ENCODE results near the gene MOB3B. TPM values are rescaled to one million over a fixed set of nuclear protein-coding genes. Genes with fewer than 3 reads are reported as not detected.

Gene MOB3B
- total RNA-seq, 1 donor from 2014 or later = 14.0 TPM

DNA sequence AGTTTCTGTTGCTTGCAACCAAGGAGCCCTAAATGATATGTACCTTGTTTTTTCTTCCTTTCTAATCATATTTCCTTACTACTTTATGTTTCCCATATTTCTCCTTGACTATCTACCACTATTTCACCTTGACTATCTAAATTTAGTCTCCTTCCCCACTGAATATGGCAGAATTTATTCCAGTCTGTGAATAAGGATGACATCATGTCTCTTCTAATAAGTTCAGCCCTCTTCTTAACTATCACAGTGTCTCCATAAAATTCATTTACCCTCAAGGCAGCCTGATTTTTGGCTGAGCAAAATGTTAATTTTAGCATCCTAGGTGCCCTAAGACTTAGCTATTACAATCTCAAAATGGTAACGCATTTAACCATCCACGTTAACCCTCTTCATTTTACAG, 133.1 kb downstream of the MOB3B start:
- Histone ChIP-seq H3K4me1 (peaks cover 46% of the 10 kb centered on the region), H3K36me3 (no peaks in the 10 kb centered on the region), H3K9me3 (ENCODE audit: low read depth) (no peaks in the 10 kb centered on the region), H3F3A (ENCODE audit: low read depth) (peaks cover 33% of the 10 kb centered on the region), H3K9ac (no peak overlapping the region), H3K27ac (no peak overlapping the region), H3K4me2 (no peak overlapping the region), H4K20me1 (ENCODE audit: low read depth) (peaks cover 22% of the 10 kb centered on the region), H3K4me3 (no peak overlapping the region), H3K27me3 (no peaks in the 10 kb centered on the region), H3K79me2 (ENCODE audit: low read depth) (peaks cover 24% of the 10 kb centered on the region), H2AFZ (replicated peaks) (no peak overlapping the region)
- Mint-ChIP-seq H3K27me3 (ENCODE audit: insufficient read depth, low read depth) (no peaks in the 10 kb centered on the region), H3K36me3 (no peaks in the 10 kb centered on the region), H3K4me3 (no peak overlapping the region), H3K9me3 (no peaks in the 10 kb centered on the region), H3K27ac (no peak overlapping the region), H3K4me1 (peaks cover 44% of the 10 kb centered on the region)
- no peak for DNase-seq (ENCODE audit: low spot score)
- TF ChIP-seq, protein P1, sequence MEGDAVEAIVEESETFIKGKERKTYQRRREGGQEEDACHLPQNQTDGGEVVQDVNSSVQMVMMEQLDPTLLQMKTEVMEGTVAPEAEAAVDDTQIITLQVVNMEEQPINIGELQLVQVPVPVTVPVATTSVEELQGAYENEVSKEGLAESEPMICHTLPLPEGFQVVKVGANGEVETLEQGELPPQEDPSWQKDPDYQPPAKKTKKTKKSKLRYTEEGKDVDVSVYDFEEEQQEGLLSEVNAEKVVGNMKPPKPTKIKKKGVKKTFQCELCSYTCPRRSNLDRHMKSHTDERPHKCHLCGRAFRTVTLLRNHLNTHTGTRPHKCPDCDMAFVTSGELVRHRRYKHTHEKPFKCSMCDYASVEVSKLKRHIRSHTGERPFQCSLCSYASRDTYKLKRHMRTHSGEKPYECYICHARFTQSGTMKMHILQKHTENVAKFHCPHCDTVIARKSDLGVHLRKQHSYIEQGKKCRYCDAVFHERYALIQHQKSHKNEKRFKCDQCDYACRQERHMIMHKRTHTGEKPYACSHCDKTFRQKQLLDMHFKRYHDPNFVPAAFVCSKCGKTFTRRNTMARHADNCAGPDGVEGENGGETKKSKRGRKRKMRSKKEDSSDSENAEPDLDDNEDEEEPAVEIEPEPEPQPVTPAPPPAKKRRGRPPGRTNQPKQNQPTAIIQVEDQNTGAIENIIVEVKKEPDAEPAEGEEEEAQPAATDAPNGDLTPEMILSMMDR (IDR thresholded peaks at IDR 0.05) = no peak
- TF ChIP-seq EZH2 (IDR thresholded peaks at IDR 0.05) (no peak), EZH2phosphoT487 (IDR thresholded peaks at IDR 0.05) (no peak)

DNA sequence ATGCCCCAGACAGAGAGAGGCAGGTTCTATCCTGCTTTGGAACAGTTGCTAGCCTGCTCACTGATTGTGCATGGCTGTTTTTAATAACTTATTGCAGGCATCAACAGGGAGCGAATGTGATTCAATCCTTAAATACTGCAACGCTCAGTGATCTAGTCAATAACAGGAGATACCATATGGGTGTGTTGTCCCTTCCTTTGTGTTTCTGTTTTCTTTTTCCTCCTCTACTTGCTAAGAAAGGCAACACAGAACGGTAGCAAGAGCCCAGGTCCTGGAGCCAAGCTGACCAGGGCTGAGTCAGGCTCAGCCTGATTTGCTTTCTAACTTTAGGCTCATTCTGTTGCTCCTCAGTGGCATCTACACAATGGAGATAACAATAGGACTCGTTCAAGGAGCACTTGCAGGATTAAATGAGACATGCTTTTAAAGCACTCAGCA, 134.1 kb downstream of the MOB3B start:
- Mint-ChIP-seq H3K4me1 (peaks cover 44% of the 10 kb centered on the region), H3K27me3 (ENCODE audit: insufficient read depth, low read depth) (no peaks in the 10 kb centered on the region), H3K9me3 (no peaks in the 10 kb centered on the region), H3K36me3 (no peaks in the 10 kb centered on the region), H3K27ac (peak overlapping the region; percentile 97), H3K4me3 (no peak overlapping the region)
- Histone ChIP-seq H3K79me2 (ENCODE audit: low read depth) (peaks cover 24% of the 10 kb centered on the region), H4K20me1 (ENCODE audit: low read depth) (peaks cover 22% of the 10 kb centered on the region), H3K4me3 (no peak overlapping the region), H3K36me3 (no peaks in the 10 kb centered on the region), H2AFZ (replicated peaks) (no peak overlapping the region), H3K27ac (peak overlapping the region; percentile 63), H3K9ac (no peak overlapping the region), H3K4me1 (peaks cover 46% of the 10 kb centered on the region), H3K9me3 (ENCODE audit: low read depth) (no peaks in the 10 kb centered on the region), H3F3A (ENCODE audit: low read depth) (peaks cover 33% of the 10 kb centered on the region), H3K4me2 (peak overlapping the region; percentile 50), H3K27me3 (no peaks in the 10 kb centered on the region)
- DNase-seq (ENCODE audit: low spot score) = peak; percentile 74
- TF ChIP-seq, protein P1 (IDR thresholded peaks at IDR 0.05) = no peak
- TF ChIP-seq EZH2phosphoT487 (IDR thresholded peaks at IDR 0.05) (no peak), EZH2 (IDR thresholded peaks at IDR 0.05) (no peak)

DNA sequence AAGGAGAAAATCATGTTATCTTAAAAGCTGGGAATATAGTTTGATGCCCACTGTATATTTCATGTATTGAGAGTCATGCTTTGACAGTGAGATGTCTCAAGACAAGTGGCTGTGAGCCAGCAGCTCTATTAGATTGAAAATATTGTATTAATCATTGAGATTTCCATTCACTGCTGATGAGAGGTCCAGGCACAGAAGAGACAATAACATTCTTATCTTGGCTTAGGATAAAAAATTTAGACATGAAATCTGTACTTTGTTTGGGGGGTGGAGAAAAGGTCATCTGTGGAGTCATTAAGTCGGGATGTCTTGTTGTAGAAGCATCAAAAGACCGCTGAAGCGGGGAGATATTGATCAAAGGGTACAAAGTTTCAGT, 134.8 kb downstream of the MOB3B start:
- Histone ChIP-seq H3K4me1 (peaks cover 46% of the 10 kb centered on the region), H2AFZ (replicated peaks) (no peak overlapping the region), H3K9me3 (ENCODE audit: low read depth) (no peaks in the 10 kb centered on the region), H3K36me3 (no peaks in the 10 kb centered on the region), H3K4me2 (peak overlapping the region; percentile 50), H3K27ac (peak overlapping the region; percentile 63), H3K79me2 (ENCODE audit: low read depth) (peaks cover 24% of the 10 kb centered on the region), H4K20me1 (ENCODE audit: low read depth) (peaks cover 22% of the 10 kb centered on the region), H3K9ac (no peak overlapping the region), H3F3A (ENCODE audit: low read depth) (peaks cover 33% of the 10 kb centered on the region), H3K4me3 (no peak overlapping the region), H3K27me3 (no peaks in the 10 kb centered on the region)
- no peaks in the 10 kb centered on the region for H3K9me3 Mint-ChIP-seq
- H3K4me1 Mint-ChIP-seq = peaks cover 42% of the 10 kb centered on the region
- DNase-seq (ENCODE audit: low spot score) = peak; percentile 11
- no peak overlapping the region for H3K4me3 Mint-ChIP-seq
- TF ChIP-seq EZH2 (IDR thresholded peaks at IDR 0.05) (no peak), EZH2phosphoT487 (IDR thresholded peaks at IDR 0.05) (no peak)
- TF ChIP-seq, protein P1 (IDR thresholded peaks at IDR 0.05) = no peak
- H3K27me3 Mint-ChIP-seq (ENCODE audit: insufficient read depth, low read depth) = no peaks in the 10 kb centered on the region
- H3K36me3 Mint-ChIP-seq = no peaks in the 10 kb centered on the region
- peak overlapping the region; percentile 5 for H3K27ac Mint-ChIP-seq
